Duodenal mucosa (tissue), 2 donors: ENCODE results near the gene IRS1.
A peak's percentile ranks its signal among the peaks of the same experiment; 100 is the strongest.
"Not testable (repeated sequence)": the region's sequence is repeated elsewhere in the genome, so short reads cannot be mapped to it uniquely, and the experiment has no call there.

Experiments
- H3K27ac ChIP-seq: one replicate; pipeline ENCODE4 v1.7.0; 2013; ENCODE audit warnings: low read depth, low read length
- H3K27me3 ChIP-seq, 2 donors: one replicate each; pipeline ENCODE4 v1.7.0; 2013; ENCODE audit warnings: low read length in 2 of 2, control low read depth in 1 of 2; ENCODE audit not compliant: insufficient read depth in 2 of 2, control insufficient read depth in 1 of 2
- H3K36me3 ChIP-seq, 2 donors: one replicate each; pipeline ENCODE4 v1.7.0; 2013; ENCODE audit warnings: low read length in 2 of 2, control low read depth in 1 of 2; ENCODE audit not compliant: insufficient read depth in 2 of 2, control insufficient read depth in 1 of 2
- H3K4me1 ChIP-seq, 2 donors: one replicate each; pipeline ENCODE4 v1.7.0; 2013; ENCODE audit warnings: low read length in 2 of 2, control low read depth in 1 of 2; ENCODE audit not compliant: insufficient read depth in 2 of 2, control insufficient read depth in 1 of 2
- H3K4me3 ChIP-seq, 2 donors: one replicate each; pipeline ENCODE4 v1.7.0; 2013; ENCODE audit warnings: low read length in 2 of 2, low read depth in 1 of 2
- H3K9ac ChIP-seq, 2 donors: one replicate each; pipeline ENCODE4 v1.7.0; 2013; ENCODE audit warnings: low read length in 2 of 2, low read depth in 1 of 2
- H3K9me3 ChIP-seq, 2 donors: one replicate each; pipeline ENCODE4 v1.7.0; 2013; ENCODE audit warnings: low read length in 2 of 2, control low read depth in 1 of 2; ENCODE audit not compliant: control insufficient read depth in 1 of 2

IRS1 gene

DNA sequence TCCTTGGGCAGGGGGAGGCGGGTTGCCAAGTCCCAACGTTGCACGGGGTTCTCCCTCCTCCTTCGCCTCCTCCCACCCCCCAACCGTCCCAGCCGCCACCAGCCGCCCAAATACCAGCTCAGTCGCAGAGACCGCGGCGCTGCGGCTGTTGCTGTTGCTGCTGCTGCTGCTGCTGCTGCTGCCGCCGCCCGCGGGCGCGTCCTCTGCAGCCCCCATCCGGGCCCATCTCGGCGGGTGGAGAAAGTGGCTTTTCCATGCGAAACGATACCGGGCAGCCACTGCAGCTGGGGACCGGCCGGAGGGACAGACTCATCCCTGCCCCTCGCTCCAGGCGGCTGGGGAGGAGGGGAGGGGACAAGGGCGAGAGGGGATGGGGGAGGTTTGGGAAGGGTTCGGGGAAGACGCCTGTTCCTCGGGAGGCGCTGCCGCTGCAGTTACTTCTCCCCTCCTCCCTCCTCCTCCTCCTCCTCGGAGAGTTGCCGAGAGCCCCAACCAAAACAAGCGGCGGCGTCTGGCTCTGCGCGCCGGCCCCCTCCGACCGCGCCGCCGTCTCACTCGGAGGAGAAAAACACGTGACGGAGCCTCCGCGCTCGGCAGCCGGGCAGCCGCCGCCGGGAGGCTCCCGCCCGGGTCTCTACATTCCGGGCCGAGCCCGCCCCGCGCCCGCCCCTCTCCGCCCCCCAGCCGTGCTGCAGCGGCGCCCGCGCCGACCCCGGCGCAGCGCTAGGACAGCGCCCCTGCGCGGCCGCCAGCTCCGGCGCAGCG, at the start of gene IRS1:
IRS1 (minus strand) TSS at position 610 of the 765 bp plus-strand sequence. CDS start 1,082 bp downstream, outside the sequence.
- Histone ChIP-seq H3K9ac (peak within 1 kb of the TSS; percentile 75 to 77), H3K27me3 (no peaks in the 10 kb centered on the region), H3K4me3 (peak within 1 kb of the TSS; percentile 77 to 84), H3K4me1 (peaks cover 20 to 53% of the 10 kb centered on the region in 2 donors), H3K9me3 (no peaks in the 10 kb centered on the region), H3K36me3 (no peaks in the 10 kb centered on the region), H3K27ac (peak within 1 kb of the TSS; percentile 78)

DNA sequence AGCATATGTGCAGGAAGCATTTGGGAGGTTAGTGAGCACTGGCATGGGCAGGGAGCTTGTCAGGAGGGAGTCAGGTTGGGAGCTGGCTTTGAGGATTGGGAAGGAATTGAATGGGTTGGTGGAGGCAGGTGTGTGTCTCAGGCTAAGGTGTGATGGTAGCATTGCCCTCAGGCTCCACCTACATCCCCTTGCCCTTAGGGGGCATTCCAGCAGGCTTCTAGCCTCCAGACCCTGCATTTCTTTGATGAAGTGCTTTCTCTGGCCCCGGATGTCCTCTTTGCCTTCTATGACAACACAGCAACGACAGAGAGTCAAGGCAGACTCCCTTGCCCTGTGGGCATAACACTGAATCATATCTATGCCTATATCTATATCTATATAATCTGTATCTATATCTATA, 49.7 kb upstream of the IRS1 start:
- Histone ChIP-seq H3K9me3 (no peaks in the 10 kb centered on the region), H3K27ac (no peak overlapping the region), H3K36me3 (peaks cover 3 to 4% of the 10 kb centered on the region in 2 donors), H3K9ac (no peak overlapping the region), H3K27me3 (no peaks in the 10 kb centered on the region), H3K4me1 (peaks cover 3 to 11% of the 10 kb centered on the region in 2 donors), H3K4me3 (no peak overlapping the region)

GRCh38 chr2:226847511-226847910, 47.9 kb upstream of the IRS1 start:
- Histone ChIP-seq H3K9ac (no peak overlapping the region), H3K27me3 (no peaks in the 10 kb centered on the region), H3K9me3 (no peaks in the 10 kb centered on the region), H3K27ac (no peak overlapping the region), H3K4me3 (no peak overlapping the region), H3K4me1 (peaks cover 3 to 11% of the 10 kb centered on the region in 2 donors), H3K36me3 (peaks cover 4 to 6% of the 10 kb centered on the region in 2 donors)

- Histone ChIP-seq H3K27ac (no peak overlapping the region), H3K4me1 (peaks cover 3 to 11% of the 10 kb centered on the region in 2 donors), H3K9ac (no peak overlapping the region), H3K36me3 (peaks cover 4 to 6% of the 10 kb centered on the region in 2 donors), H3K9me3 (no peaks in the 10 kb centered on the region), H3K4me3 (no peak overlapping the region), H3K27me3 (no peaks in the 10 kb centered on the region)
These were observed 47.5 kb upstream of the IRS1 start for GRCh38 chr2:226847090-226847489.

DNA sequence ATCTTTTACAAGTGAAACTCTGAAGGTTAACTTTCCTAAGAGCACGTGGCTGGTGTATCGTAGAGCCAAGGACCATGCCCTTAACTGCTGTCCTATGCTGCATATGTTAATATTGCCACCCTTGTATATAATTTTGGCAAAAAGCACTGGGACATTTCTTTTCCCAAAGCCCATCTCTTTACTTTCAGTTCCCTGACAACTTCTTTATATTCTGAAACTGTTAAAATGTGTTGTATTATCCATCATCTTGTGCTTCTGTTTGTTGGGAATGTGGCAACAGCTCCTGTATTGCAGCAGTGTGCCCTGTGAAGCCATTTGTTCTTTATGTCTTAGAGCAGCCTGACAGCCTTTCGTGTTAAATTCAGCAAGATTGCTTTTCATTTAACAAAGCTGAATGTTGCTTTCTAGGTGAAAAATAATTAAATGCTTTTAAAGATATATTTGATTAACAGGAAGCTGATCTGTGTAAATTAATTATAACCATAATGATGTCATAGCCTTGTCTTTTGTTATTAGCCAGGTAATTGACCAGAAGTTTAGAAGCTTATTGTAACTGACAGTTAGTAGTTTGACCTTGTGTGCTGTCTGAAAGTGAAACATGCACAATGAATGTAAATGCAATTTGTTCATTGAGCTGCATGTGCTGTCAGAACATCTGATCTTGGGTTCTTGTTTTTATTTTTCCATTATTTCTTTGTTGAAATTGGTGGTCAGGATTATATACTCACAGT, 45.9 kb upstream of the IRS1 start:
- no peak overlapping the region for H3K27ac ChIP-seq
- H3K9ac ChIP-seq = no peak overlapping the region
- H3K36me3 ChIP-seq = peaks cover 4 to 10% of the 10 kb centered on the region in 2 donors
- no peak overlapping the region for H3K4me3 ChIP-seq
- H3K9me3 ChIP-seq = no peaks in the 10 kb centered on the region
- no peaks in the 10 kb centered on the region for H3K27me3 ChIP-seq
- peaks cover 3 to 12% of the 10 kb centered on the region in 2 donors for H3K4me1 ChIP-seq

DNA sequence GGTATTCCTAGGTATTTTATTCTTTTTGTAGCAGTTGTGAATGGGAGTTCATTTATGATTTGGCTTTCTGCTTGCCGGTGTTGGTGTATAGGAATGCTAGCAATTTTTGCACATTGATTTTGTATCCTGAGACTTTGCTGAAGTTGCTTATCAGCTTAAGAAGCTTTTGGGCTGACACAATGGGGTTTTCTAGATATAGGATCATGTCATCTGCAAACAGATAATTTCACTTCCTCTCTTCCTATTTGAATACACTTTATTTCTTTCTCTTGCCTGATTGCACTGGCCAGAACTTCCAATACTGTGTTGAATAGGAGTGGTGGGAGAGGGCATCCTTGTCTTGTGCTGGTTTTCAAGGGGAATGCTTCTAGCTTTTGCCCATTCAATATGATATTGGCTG, 43.4 kb upstream of the IRS1 start:
- H3K27ac ChIP-seq, H3K4me3 ChIP-seq, H3K36me3 ChIP-seq, H3K9ac ChIP-seq, H3K27me3 ChIP-seq, H3K9me3 ChIP-seq: not testable (repeated sequence)
- peaks cover 3 to 26% of the 10 kb centered on the region in 2 donors for H3K4me1 ChIP-seq

GRCh38 chr2:226839951-226840350, 40.3 kb upstream of the IRS1 start:
- Histone ChIP-seq H3K4me1 (peaks cover 19 to 27% of the 10 kb centered on the region in 2 donors), H3K9me3 (no peaks in the 10 kb centered on the region), H3K9ac (no peak overlapping the region), H3K27me3 (no peaks in the 10 kb centered on the region), H3K4me3 (no peak overlapping the region), H3K27ac (no peak overlapping the region), H3K36me3 (peaks cover 4 to 9% of the 10 kb centered on the region in 2 donors)

GRCh38 chr2:226839161-226839560, 39.5 kb upstream of the IRS1 start:
- H3K36me3 ChIP-seq = peaks cover 4 to 7% of the 10 kb centered on the region in 2 donors
- peak overlapping the region in 1 of 2 donors; percentile 1 for H3K4me3 ChIP-seq
- H3K27me3 ChIP-seq = no peaks in the 10 kb centered on the region
- H3K9me3 ChIP-seq = no peaks in the 10 kb centered on the region
- H3K4me1 ChIP-seq = peaks cover 19 to 27% of the 10 kb centered on the region in 2 donors
- no peak overlapping the region for H3K27ac ChIP-seq
- H3K9ac ChIP-seq = no peak overlapping the region

DNA sequence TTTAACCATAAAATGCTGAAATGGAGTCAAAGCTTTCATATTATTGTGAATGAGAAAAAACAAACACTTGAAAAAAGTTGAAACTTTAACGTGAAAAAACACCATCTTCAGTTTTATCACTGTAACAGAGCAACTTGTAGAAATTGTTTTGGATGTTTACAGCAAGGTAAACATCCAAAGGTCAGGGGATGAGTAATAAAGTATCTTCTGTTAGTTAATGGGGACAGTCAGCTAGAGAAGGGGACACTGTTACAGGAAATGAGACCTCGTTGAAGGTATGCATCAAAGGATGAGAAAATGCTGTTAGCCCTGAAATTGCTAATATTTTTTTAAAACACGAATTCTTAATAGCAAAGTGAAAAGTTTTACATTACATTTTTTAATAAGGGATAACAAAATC, 39.1 kb upstream of the IRS1 start:
- no peaks in the 10 kb centered on the region for H3K27me3 ChIP-seq
- H3K4me3 ChIP-seq = no peak overlapping the region
- H3K4me1 ChIP-seq = peaks cover 19 to 29% of the 10 kb centered on the region in 2 donors
- no peak overlapping the region for H3K9ac ChIP-seq
- no peaks in the 10 kb centered on the region for H3K9me3 ChIP-seq
- H3K27ac ChIP-seq = no peak overlapping the region
- H3K36me3 ChIP-seq = peaks cover 4 to 7% of the 10 kb centered on the region in 2 donors
